NT2/D1 (cell line): Measurements from ENCODE around the gene ROR2.

Source experiments
- DNase-seq: peaks from one replicate; pipeline ENCODE4 v3.0.0-alpha.2; 2011; ENCODE audit warnings: low read depth, low spot score
- H3K27me3 ChIP-seq: 2 replicates; pipeline ENCODE4 v1.6.0; 2011; ENCODE audit warnings: mild to moderate bottlenecking; ENCODE audit not compliant: insufficient read length, insufficient read depth
- H3K36me3 ChIP-seq: 2 replicates; pipeline ENCODE4 v1.6.1; 2011; ENCODE audit warnings: mild to moderate bottlenecking, low read length, mixed read lengths; ENCODE audit not compliant: insufficient read depth, insufficient read length
- H3K4me1 ChIP-seq: 2 replicates; pipeline ENCODE4 v1.5.1; 2011; ENCODE audit not compliant: insufficient read depth, insufficient read length
- H3K4me3 ChIP-seq: 2 replicates; pipeline ENCODE4 v1.5.1; 2011; ENCODE audit warnings: low read depth; ENCODE audit not compliant: insufficient read length
- H3K9ac ChIP-seq: 2 replicates; pipeline ENCODE4 v1.6.0; 2011; ENCODE audit warnings: low read depth; ENCODE audit not compliant: insufficient read length
- H3K9me3 ChIP-seq: 2 replicates; pipeline ENCODE4 v1.5.1; 2011; ENCODE audit warnings: mild to moderate bottlenecking, low read length; ENCODE audit not compliant: insufficient read depth
- SUZ12 ChIP-seq: IDR thresholded peaks from 2 replicates; pipeline ENCODE4 v1.6.1; 2011; ENCODE audit not compliant: insufficient read length, insufficient read depth; ENCODE audit errors: extremely low read depth
- YY1 ChIP-seq: IDR thresholded peaks from 2 replicates; pipeline ENCODE4 v1.6.1; 2011; ENCODE audit not compliant: insufficient read length, insufficient read depth
- ZNF274 ChIP-seq: IDR thresholded peaks from 2 replicates; pipeline ENCODE4 v1.6.1; 2011; ENCODE audit warnings: mild to moderate bottlenecking, low read depth, low read length

ROR2 gene

DNA sequence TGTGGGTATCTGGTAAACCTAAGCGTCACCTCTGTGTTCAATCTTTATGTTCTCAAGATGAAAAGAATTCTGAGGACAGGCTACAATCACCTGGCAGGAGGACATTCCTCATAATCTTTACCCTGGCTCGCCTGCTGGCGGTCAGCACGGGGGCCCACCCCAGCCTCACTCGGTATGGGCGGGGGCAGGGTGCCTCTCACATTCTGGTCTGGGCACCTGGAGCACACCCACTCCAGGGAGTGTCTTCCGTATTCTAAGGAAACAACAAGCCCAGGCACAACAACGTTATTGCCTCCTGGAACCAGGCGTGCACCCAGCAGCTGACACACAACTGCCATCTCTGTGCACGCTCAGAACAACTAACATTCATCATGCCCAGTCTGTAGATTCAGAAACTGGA, 179.8 kb downstream of the ROR2 start:
- no peak for DNase-seq
- Histone ChIP-seq H3K4me1 (peaks cover 7% of the 10 kb centered on the region), H3K4me3 (no peak overlapping the region), H3K9ac (no peak overlapping the region), H3K27me3 (no peaks in the 10 kb centered on the region), H3K9me3 (peaks cover 4% of the 10 kb centered on the region), H3K36me3 (peaks cover 8% of the 10 kb centered on the region)
- no peak for TF ChIP-seq ZNF274
- no peak for TF ChIP-seq YY1
- TF ChIP-seq SUZ12 = no peak

DNA sequence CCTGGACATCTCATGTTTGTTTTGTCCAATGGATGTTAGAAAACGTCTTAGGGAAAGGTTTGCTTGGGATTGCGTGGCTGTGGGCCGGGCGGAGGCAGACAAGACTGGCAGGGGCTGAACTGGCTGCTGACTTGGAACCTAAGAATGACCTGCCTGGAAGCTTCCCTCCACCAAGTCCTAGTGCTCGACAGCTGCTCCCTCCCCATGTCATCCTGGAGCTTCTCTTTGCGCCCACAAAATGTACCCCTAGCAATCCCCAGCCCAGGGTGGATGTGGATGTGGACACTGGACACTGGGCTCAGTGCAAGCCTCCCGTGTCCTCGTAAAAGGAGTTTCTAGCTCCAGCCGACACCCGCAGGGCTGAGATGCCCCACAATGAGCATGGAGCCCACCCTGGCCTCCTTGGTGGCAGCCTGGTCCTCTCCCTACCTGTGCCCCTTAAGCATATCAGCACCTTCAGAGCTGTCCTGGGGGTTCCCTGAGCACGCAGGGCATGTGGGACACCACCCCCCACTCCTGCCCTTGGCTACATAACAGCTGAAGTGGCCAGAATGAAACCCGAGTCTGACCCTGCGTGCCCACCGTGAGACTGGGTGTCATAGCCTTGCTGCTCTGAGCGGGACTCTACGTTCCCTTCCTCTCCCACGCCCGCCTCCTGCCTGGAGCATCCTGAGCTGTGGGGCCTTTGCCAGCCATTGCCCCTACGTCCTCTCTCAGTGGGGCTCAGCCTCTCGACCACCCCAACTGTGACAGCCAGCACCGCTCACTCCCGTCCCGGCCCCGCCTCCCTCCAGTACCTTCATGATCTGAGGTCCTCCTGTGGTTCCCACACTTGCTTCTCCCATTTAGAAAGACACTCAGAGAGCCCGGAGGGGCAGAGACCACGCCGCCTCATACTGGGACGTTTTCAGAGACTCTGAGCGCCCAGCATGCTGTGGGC, 180.8 kb downstream of the ROR2 start:
- H3K36me3 ChIP-seq = peaks cover 3% of the 10 kb centered on the region
- peaks cover 5% of the 10 kb centered on the region for H3K4me1 ChIP-seq
- H3K9me3 ChIP-seq = peaks cover 14% of the 10 kb centered on the region
- H3K27me3 ChIP-seq = no peaks in the 10 kb centered on the region
- H3K9ac ChIP-seq = no peak overlapping the region
- DNase-seq = no peak
- H3K4me3 ChIP-seq = no peak overlapping the region
- TF ChIP-seq YY1 (no peak), SUZ12 (no peak)

DNA sequence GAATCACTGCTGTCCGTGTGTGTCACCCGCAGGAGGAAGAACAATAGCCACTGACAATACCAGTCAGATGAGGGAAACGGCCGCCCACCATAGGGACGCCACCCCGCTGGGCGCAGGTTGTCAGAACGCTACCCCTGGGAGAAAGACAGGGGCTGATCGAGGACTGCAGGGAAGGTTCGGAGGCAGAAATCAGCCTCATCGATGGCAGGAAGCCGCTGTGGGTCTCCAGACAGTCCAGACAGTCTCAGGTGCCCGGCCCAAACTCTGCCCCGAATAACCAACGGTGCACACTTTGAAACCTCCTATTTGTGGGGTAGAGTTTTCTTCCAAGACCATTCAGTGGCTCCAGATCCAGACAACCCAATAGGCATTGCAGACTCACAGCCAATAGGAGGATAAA, 181.5 kb downstream of the ROR2 start:
- Histone ChIP-seq H3K4me3 (no peak overlapping the region), H3K9ac (no peak overlapping the region), H3K27me3 (no peaks in the 10 kb centered on the region), H3K4me1 (peaks cover 5% of the 10 kb centered on the region), H3K9me3 (peaks cover 18% of the 10 kb centered on the region), H3K36me3 (peaks cover 3% of the 10 kb centered on the region)
- DNase-seq = no peak
- TF ChIP-seq SUZ12 (no peak), YY1 (no peak), ZNF274 (no peak)

DNA sequence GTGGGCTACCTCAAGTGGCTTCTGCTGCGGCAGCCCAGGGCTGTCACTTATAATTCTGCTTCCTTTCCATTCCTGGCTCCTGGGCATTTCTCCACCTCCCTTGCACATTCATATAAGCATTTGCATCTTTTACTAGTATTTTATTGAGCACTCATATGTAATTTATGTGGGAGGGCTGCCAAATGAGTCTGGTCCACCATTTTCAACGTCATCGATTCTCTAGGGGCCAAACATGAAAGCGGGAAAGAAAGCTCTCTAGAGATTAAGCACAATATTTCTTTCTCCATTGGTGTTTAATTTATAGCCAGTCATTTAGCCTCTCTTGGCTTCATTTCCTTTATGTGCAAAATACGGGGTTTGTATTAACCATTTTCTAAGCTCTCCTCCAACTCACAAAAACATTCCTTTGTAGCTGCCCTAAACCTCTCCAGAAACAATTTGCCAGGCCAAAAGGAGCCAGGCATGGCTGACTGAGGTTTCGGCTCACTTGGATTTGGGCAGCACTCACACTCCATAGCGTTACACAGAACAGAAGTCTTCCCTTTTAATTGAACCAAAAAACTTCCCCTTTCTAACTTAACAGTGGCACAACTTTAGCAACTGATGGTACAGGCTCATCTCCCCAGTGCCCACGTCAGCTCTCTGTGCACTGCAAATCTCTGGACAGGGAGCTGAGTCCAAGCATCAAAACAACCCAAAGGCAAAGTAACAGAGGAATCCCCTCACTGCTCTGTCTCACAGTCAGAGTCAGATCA, 183.5 kb downstream of the ROR2 start:
- Histone ChIP-seq H3K36me3 (peaks cover 3% of the 10 kb centered on the region), H3K9me3 (peaks cover 24% of the 10 kb centered on the region), H3K4me1 (peaks cover 2% of the 10 kb centered on the region), H3K4me3 (no peak overlapping the region), H3K27me3 (no peaks in the 10 kb centered on the region), H3K9ac (no peak overlapping the region)
- TF ChIP-seq YY1 (no peak), SUZ12 (no peak), ZNF274 (no peak)
- DNase-seq = no peak

DNA sequence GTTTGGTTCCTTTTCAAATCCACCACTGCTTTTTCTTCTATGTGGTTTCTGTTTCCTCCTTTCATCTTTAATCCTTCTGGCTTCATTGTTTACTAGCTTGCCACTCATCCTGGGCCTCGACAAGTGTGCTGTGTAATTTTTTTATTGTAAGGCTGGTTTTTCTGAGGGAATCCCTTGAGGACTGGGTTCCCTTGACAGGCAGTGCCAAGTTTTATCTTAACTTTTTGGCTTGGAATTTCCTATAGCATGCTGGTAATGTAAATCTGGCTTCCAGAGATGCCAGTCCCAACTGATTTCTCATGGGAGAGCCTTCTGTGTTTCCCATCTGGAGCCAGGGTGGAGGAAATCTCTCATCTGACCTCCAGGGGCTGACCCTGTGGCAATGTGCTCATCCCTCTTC, 184.7 kb downstream of the ROR2 start:
- Histone ChIP-seq H3K9me3 (peaks cover 26% of the 10 kb centered on the region), H3K4me3 (no peak overlapping the region), H3K36me3 (peaks cover 3% of the 10 kb centered on the region), H3K27me3 (no peaks in the 10 kb centered on the region), H3K4me1 (peaks cover under 1% of the 10 kb centered on the region), H3K9ac (no peak overlapping the region)
- TF ChIP-seq ZNF274 (no peak), YY1 (no peak)
- DNase-seq = no peak

DNA sequence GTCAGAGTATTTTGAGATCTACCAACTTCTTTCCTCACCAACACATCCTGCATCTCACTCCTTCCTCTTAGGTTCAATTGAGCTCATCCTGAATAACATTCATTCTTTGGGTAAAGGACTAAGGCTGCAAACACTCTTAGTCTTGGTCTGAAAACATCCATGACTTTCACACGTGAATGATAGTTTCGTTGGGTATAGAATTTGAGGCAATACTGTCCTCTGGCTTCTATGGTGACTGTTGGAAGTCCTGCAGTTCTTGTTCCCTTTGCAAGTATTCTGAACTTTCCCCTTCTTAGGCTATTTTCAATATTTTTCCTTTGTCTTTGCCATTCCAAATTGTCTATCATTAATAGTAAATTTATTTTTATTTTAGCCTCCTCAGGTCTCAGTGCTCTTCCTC, 185.4 kb downstream of the ROR2 start:
- Histone ChIP-seq H3K4me1 (no peaks in the 10 kb centered on the region), H3K9ac (no peak overlapping the region), H3K27me3 (no peaks in the 10 kb centered on the region), H3K4me3 (no peak overlapping the region), H3K9me3 (peaks cover 26% of the 10 kb centered on the region), H3K36me3 (peaks cover 3% of the 10 kb centered on the region)
- TF ChIP-seq SUZ12 = no peak
- no peak for TF ChIP-seq YY1
- no peak for TF ChIP-seq ZNF274
- no peak for DNase-seq

DNA sequence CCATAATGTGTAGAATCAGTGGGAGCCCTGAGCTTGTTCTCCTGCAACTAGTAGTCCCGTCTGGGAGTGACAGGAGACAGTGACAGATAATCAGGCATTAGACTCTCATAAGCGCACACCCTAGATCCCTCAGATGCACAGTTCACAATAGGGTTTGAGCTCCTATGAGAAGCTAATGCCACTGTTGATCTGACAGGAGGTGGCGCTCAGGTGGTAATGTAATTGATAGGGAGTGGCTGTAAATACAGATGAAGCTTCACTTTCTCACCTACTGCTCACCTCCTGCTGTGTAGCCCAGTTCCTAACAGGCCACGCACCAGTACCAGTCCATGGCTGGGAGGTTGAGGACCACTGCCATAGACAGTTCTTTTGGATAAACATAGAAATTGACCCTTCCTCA, 188.7 kb downstream of the ROR2 start:
- peaks cover 26% of the 10 kb centered on the region for H3K9me3 ChIP-seq

More for the DNA sequence above, 188.7 kb downstream of the ROR2 start:
- Histone ChIP-seq H3K36me3 (peaks cover 7% of the 10 kb centered on the region), H3K9ac (no peak overlapping the region), H3K4me3 (no peak overlapping the region), H3K4me1 (no peaks in the 10 kb centered on the region), H3K27me3 (no peaks in the 10 kb centered on the region)
- no peak for DNase-seq
- TF ChIP-seq SUZ12 = no peak
- no peak for TF ChIP-seq YY1
- no peak for TF ChIP-seq ZNF274
